Muscle of arm (tissue), 12 donors: ENCODE data around the gene ALDH8A1. TPM values are rescaled to one million over a fixed set of nuclear protein-coding genes. Genes with fewer than 3 reads are reported as not detected.

Experiments used
- DNase-seq: peaks from one replicate; pipeline ENCODE4 v3.0.0-alpha.2; 2013
- polyA plus RNA-seq, 12 donors: library from polyadenylated mRNA; unstranded; fragments of 120-200 nt; gene quantifications; one replicate each; pipeline ENCODE4 v1.2.1, GENCODE V29; 2013; ENCODE audit not compliant: insufficient read length in 12 of 12

The ALDH8A1 gene
- polyA plus RNA-seq, 12 donors = 0.31 to 3.1 (median 1.3) TPM; not detected in 2

DNA sequence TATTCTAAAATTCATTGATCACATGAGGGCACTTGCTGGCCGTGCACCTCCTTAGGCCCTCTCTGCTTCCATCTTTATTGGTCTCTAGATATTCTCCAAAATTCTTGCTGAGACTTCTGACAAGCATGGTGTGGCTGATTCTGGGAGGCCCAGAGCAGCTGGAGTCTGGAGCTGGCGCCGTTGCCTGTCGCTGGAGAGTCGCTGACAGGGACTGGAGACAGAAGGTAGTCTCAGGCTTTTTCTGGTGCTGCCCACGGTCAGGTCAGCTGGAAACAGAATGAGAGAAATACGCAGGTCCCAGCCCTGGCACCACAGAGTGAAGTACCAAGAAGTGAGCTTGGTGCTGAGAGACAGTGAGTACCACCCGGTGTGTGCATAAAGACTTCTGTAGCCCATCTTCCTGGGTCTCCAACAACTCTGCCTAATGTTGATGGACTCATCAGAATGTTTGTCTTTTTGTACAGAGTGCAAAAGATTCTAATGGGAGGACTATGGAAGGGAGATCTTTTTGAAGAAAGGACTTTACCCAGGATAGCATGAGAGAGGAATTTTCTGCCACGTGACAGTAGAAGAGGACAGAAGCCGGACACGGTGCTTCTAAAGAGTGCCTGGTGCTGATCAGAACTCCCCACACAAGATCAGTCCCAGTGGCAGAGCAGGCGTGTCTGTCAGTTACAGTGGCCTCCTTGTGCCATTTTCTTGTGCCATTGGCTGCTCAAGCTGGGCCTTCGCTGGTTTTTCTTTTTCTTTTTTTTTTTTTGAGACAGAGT, 1.8 kb upstream of the ALDH8A1 start:
- DNase-seq = no peak

DNA sequence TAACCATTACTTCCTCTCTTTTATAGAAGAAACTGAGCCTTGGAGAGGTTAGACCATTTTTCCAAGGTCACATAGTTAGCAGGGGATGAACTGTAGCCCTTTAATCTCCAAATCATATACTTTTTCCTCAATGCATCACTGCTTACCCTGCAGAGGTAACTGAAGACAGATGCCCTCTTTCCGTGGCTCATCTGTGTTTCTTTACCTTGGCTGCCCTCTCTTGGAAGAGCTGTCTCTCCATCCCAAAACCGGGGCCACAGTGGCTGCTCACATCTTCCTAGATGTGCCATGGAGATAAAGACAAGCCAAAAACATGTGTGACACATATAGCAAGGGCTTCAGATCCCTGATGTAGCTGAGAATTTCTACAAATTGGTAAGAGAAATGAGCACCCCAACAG, 581 bp upstream of the ALDH8A1 start:
- no peak for DNase-seq

DNA sequence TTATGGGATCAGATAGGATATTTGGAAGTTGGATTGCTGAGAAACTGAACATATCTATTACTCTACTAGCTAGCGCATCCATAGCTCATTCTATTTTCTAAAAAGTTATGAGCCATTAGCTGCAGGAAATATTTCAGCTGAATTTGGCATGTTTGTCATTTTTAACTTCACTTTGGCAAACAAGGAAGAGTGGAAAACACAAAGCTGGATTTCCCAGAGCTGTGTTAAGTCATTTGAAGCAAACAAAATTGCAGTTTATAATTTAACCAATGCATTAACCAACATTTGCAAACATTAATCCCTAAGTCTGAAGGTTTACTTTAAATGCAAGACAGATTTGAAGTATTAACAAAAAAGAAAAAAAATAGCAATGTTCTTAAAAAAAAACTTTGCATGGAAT, 1.2 kb downstream of the ALDH8A1 start:
- DNase-seq = peak; percentile 18

DNA sequence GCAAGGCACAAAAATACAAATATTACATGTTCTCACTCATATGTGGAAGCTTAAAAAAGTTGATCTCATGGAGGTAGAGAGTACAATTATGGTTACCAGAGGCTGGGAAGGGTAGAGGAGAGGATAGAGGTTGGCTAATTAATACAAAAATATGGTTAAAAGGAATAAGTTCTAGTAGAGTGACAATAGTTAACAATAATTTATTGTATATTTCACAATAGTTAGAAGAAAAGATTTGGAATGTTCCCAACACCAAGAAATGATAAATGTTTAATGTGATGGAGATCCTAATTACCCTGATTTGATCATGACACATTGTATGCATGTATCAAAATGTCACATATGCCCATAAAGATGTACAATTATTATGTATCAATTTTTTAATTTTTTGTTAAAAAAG, 1.8 kb downstream of the ALDH8A1 start:
- DNase-seq = no peak

DNA sequence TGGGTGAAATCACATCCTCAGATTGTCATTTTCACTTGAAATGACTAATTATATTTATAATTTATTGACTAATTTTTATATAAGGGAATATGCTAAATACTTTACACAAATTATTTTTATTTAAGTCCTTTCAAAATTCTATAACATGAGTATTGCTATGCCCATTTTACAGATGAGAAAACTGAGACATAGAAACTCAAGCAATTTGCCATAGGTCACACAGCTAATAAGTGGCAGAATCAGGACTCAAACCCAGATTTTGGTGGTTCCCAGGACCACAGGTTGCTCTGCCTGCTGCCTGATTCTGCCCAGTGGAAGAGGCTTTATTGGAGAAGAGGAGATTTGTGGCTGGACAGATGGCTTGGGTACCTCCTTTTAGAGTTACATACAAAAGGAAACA, 4.9 kb downstream of the ALDH8A1 start:
- no peak for DNase-seq

GRCh38 chr6:134943522-134944111, 6.3 kb downstream of the ALDH8A1 start:
- no peak for DNase-seq

GRCh38 chr6:134938896-134939295, 11.0 kb downstream of the ALDH8A1 start:
- no peak for DNase-seq

- no peak for DNase-seq
Observed at GRCh38 chr6:134937426-134937825, 12.5 kb downstream of the ALDH8A1 start.

DNA sequence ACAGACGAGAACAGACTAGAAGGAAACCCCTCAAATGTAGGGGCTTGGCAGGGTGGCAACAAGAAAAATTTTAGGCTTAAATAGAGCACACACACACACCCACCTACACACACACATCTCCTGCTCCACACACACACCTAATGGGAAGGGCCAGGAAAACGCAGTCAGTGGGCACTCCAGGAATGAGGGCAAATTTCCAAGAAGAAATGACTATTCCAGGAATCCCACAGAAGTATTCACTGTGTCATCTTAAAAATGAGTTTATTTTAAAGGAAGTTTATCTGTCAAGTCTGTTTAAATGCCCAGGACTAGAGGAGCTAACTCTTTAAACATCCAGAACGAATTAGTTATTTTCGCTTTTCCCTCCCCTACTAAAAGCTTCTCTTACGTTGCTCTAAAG, 13.0 kb downstream of the ALDH8A1 start:
- no peak for DNase-seq

- no peak for DNase-seq
Observed at GRCh38 chr6:134936476-134936875, 13.4 kb downstream of the ALDH8A1 start.

DNA sequence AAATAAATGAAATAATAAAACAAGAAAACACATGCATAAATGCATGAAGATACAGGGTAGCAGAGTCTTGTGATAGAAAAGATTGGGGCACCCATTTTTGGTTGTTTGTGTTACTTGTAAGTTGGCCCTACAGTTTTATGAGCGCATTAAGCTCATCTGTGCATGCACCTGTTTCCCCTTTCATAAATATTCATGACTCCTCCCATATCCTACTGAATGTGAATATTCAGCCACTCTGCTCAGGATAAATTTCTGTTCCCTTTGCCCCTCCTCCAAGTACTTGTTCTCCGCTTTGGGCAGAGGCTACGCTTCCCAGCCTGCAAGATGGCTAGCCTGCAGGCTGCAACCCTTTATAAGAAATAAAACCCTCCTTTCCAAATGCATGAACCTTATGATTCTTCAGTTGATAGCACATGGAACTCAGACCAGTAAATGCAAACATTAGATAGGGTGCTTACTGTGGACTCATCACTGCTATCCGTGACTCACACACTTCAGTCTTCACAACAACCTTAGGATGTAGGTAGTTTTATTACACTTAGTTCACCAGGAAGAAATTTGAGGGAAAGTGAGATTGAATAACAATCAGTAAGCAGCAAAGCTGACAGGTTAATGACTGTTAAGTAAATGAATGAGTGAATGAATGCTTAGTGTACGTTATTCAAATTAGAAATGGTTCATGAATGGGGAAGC, 15.0 kb downstream of the ALDH8A1 start:
- no peak for DNase-seq

DNA sequence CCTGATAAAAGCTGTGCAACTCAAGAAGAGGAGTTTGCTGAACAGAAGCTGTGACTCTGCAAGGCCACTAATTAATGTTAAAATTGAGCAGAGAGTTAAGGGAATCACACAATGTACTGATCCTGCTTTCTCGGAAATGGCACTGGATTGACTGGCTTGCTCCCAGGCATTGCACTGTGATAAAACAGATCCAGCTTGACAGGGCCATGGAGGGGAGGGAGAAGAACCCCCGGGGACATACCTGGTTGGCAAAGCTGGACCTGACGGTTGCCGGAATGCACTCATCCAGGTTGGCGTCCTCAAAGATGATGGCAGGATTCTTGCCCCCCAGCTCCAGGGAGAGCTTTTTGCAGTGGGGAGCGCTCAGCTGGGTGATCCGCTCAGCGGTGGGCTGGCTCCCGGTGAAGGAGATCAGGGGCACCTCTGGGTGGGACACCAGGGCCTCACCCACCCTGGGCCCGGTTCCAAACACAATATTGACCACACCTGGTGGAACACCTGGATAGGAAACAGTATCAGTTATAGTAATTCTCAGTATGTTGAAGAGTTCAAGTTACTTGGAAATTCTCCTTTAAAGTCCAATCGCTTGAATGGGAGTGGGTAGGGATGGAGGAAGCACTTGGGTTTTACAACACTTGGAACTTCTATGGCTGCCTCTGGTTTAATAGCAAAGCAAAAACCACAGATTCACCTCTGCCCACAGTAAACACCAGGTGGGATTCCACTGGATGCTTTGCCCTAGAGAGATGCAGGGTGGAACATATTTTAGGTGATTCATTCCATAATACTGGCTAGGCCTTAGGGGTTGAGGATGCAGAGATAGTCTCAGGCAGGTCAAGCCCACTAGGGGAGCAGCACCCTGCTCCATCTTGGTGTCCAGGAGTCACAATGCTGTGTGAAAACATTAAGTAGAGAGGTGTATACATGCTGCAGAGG, 17.1 kb downstream of the ALDH8A1 start:
- no peak for DNase-seq

DNA sequence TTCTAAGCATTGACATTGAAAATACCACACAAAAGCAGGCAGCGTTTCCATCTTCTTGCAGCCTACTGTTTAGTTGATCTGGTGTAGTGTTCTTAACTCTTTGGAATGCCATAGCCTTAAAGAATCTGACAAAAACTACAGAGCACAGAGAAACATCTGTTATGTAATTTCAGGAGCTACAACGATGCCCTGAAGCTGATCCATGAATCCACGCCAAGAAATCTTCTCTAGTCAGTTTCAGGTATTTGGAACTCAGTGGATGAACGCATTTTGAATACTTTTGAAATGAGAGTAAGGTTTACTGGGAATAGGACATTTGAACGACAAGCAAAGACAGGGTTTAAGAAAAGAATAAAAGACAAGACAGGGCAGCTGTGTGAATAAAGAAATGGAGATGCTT, 17.8 kb downstream of the ALDH8A1 start:
- no peak for DNase-seq

DNA sequence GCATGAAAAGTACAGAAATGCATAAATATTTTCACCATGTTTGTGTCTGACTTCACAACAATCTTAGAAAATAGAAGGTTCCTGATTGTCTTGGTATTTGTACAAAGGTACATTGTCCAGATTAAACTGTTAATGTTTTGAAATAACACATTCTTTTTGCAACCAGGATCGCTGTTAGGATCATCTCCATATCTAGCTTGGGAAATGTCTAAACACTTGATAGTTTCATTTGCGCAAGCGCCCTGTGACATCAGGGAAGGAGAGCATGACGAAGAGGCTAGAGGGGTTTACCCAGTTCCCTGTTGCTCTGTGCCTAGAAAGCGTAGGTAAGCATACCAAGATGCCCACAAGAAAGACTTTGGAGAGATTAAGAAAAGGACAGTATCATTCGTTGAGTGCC, 19.4 kb downstream of the ALDH8A1 start:
- DNase-seq = no peak

DNA sequence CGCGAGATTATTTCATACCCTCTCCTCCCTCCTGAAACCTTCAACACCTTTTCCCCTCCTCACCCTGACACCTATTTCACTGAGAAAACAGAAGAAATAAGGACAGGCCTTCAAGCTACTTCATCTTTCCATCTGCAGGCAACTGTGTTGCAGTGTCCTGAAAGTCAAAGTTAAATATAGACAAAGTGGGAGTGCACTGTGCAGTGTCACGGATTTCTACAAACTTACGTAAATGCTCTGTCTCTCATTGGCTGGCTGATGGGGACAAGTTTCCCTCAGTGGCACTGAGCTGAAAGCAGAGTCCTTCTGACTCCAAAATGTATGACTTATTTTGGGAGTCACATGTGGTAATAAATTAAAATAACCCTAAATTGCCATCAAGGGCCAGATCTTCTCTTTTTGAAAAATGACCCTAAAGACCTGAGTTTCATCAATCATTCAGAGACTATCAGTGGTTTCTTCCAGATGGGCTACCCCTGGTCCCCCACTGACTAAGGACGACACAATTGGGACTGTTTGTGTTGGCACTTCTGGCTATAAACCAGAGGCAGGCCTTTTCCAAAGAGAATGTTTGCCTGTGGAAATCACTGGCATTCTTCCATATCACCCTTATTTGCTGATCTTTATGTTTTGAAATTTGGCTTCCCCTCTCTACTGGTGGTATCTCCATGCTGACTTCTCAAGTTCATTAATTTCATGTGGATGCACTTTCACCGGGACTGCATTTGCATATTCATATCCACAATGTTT, 21.6 kb downstream of the ALDH8A1 start:
- no peak for DNase-seq

- no peak for DNase-seq
Observed at GRCh38 chr6:134925800-134926199, 24.1 kb downstream of the ALDH8A1 start.

DNA sequence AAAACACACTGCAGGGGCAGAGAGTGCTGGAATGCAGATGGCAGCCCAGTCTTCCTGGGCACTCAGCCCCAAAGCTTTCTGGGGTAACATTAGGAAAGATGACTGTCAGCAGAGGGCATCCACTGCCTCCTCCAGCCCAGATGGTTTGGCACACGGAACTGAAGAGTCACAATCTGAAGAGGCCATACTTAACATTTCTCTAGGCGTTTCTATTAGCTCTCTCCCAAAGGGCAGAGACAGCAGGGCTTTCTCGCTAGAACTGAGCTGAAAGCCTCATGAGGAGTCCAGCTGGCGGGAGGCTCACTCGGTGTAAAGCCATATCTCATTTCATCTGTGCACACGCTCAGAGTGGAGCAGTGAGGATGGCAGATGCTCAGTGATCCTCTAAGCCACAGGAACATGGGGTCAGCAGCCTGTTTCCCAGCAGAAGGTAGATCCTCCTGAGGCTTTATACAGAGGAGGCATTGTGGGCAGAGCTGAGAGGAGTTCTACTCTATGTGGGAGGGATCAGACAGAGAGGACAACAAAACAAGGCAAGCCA, 28.1 kb downstream of the ALDH8A1 start:
- DNase-seq = no peak

DNA sequence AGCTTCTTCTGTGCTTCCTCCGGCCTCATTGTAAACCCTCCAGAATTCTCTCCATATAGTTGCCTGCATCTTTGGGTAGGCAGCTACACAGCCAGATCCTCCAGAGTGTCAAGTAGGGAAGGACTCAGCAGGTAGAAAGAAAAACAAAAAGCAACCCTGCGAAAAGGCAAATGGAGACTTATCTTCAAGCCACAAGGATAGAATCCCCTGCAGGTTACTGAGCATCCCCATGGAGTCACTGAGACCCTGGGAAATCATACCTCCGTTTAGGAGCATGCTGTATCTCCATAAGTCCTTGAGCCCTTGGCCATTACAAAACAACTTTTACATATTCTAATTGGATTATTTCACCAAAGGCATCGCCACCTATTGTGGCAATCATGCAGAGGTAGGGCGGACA, 28.6 kb downstream of the ALDH8A1 start:
- no peak for DNase-seq

GRCh38 chr6:134920422-134920821, 29.5 kb downstream of the ALDH8A1 start:
- DNase-seq = no peak

- DNase-seq = no peak
Observed at GRCh38 chr6:134918418-134918961, 31.4 kb downstream of the ALDH8A1 start.

- no peak for DNase-seq
Observed at GRCh38 chr6:134911547-134911946, 38.4 kb downstream of the ALDH8A1 start.
